ENCODE results near the gene RIPK4.

DNA sequence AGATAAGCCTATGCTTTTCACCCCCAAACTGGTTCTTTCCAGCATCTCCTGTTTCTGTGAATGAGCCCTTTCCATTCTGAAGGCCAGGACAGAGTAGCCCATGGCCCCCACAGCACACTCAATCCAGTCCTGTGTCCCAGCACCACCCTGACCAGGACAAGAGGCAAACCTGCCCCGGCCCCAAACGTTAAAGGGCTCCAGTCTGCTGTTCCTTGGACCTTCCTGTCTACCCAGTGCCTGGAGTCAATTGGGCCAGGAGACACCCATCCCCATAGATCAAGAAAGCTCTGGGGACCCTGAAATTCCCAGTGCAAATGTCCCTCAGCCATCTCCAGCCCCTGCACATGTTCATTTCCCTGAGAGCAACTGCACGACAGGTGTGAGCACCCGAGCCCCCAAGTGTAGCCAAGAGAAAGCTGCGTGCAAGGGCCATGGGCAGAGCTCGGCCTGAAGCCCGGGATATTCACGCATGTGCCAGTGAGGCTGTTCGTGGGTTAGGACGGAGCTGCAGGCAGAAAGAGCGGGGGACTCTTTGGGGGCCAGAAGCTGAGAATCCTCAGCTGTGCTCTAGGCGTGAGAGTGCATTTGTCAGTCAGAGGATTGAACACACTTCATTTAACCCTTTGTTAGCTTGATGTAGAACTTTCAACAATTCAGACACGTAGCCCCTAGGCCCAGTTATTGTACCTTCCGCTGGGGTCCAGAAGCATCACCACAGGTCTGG, 4.2 kb upstream of the RIPK4 start:
- TF ChIP-seq, protein P1, sequence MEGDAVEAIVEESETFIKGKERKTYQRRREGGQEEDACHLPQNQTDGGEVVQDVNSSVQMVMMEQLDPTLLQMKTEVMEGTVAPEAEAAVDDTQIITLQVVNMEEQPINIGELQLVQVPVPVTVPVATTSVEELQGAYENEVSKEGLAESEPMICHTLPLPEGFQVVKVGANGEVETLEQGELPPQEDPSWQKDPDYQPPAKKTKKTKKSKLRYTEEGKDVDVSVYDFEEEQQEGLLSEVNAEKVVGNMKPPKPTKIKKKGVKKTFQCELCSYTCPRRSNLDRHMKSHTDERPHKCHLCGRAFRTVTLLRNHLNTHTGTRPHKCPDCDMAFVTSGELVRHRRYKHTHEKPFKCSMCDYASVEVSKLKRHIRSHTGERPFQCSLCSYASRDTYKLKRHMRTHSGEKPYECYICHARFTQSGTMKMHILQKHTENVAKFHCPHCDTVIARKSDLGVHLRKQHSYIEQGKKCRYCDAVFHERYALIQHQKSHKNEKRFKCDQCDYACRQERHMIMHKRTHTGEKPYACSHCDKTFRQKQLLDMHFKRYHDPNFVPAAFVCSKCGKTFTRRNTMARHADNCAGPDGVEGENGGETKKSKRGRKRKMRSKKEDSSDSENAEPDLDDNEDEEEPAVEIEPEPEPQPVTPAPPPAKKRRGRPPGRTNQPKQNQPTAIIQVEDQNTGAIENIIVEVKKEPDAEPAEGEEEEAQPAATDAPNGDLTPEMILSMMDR (IDR thresholded peaks at IDR 0.05), result no peak
- no peak for TF ChIP-seq EZH2 (IDR thresholded peaks at IDR 0.05; ENCODE audit: borderline replicate concordance, insufficient read depth, low read depth, low read length, poor library complexity, severe bottlenecking)

All from B cell (primary cell).